PC-9 (cell line): Measurements from ENCODE around the gene GUK1. TPM values are rescaled to one million over a fixed set of nuclear protein-coding genes. Genes with fewer than 3 reads are reported as not detected.

Experiments used
- BruUV-seq: library from RNA; stranded (reverse); fragments of 400-500 nt; replicated peaks from 2 replicates; lab custom pipeline; 2021; lab: Mats Ljungman, UMichigan
- CTCF ChIA-PET: fragments of 300-600 bp; sonication (Branson Sonifier 250); formaldehyde crosslinking; loops from one replicate; lab custom pipeline; 2022; ENCODE audit warnings: antibody characterized with exemption; lab: Charles Lee
- POLR2A ChIA-PET: fragments of 300-600 bp; sonication (Branson Sonifier 250); formaldehyde crosslinking; loops from one replicate; lab custom pipeline; 2022; ENCODE audit warnings: antibody characterized with exemption; ENCODE audit not compliant: unreplicated experiment; lab: Charles Lee
- DNase-seq, 2 experiments: peaks; one replicate each; pipeline versions ENCODE4 v3.0.0 to v3.0.0-alpha.2; 2015 to 2022; ENCODE audit warnings: mixed read lengths in 1 of 2
- H2AFZ ChIP-seq: fragments of 200-600 bp; sonication (generic); 2 replicates; pipeline ENCODE4 v1.8.1; 2017; ENCODE audit warnings: antibody characterized with exemption
- H3F3A ChIP-seq: fragments of 200-600 bp; sonication (generic); 2 replicates; pipeline ENCODE4 v1.8.1; 2017; ENCODE audit warnings: antibody characterized with exemption, mild to moderate bottlenecking, low read depth; ENCODE audit not compliant: insufficient read depth
- H3K27ac ChIP-seq: fragments of 200-600 bp; sonication (generic); 2 replicates; pipeline ENCODE4 v1.6.1; 2016; ENCODE audit warnings: mixed run types
- H3K27me3 ChIP-seq: fragments of 200-600 bp; sonication (generic); 2 replicates; pipeline ENCODE4 v1.6.1; 2016; ENCODE audit warnings: low read depth, mixed run types; ENCODE audit not compliant: insufficient read depth
- H3K36me3 ChIP-seq: fragments of 200-600 bp; sonication (generic); 2 replicates; pipeline ENCODE4 v1.6.1; 2016; ENCODE audit warnings: low read depth, mixed run types
- H3K4me1 ChIP-seq: fragments of 200-600 bp; sonication (generic); replicated peaks from 2 replicates; pipeline ENCODE4 v1.6.1; 2016; ENCODE audit warnings: mixed run types; ENCODE audit not compliant: insufficient read depth
- H3K4me2 ChIP-seq: fragments of 200-600 bp; sonication (generic); 2 replicates; pipeline ENCODE4 v1.6.1; 2017; ENCODE audit warnings: mixed run types
- H3K4me3 ChIP-seq: fragments of 200-600 bp; sonication (generic); 2 replicates; pipeline ENCODE4 v1.6.1; 2016; ENCODE audit warnings: mixed run types
- H3K79me2 ChIP-seq: fragments of 200-600 bp; sonication (generic); 2 replicates; pipeline ENCODE4 v1.6.1; 2017; ENCODE audit warnings: low read depth, mixed run types
- H3K9me2 ChIP-seq: fragments of 200-600 bp; sonication (generic); 2 replicates; pipeline ENCODE4 v1.8.1; 2017; ENCODE audit warnings: mild to moderate bottlenecking; ENCODE audit not compliant: insufficient read depth
- H3K9me3 ChIP-seq: fragments of 200-600 bp; sonication (generic); 2 replicates; pipeline ENCODE4 v1.8.1; 2016; ENCODE audit warnings: low read depth; ENCODE audit not compliant: insufficient read depth
- H4K20me1 ChIP-seq: fragments of 200-600 bp; sonication (generic); 2 replicates; pipeline ENCODE4 v1.8.1; 2017; ENCODE audit not compliant: insufficient read depth
- EZH2 ChIP-seq: fragments of 200-600 bp; sonication (generic); IDR thresholded peaks from 2 replicates; pipeline ENCODE4 v1.8.0; 2017; ENCODE audit warnings: antibody characterized with exemption, low read depth
- intact Hi-C: fragments of 100-400 bp; cut with micrococcal nuclease; formaldehyde crosslinking; loops from one replicate; pipeline ENCODE4 v1.10.0; 2022; ENCODE audit not compliant: unreplicated experiment
- total RNA-seq: library from RNA; stranded (reverse); gene quantifications from 2 replicates; pipeline ENCODE4 v1.2.3, GENCODE V29; 2021
- TF ChIP-seq, protein P1 (sequence below): fragments of 200-600 bp; sonication (generic); conservative IDR thresholded peaks from 2 replicates; pipeline ENCODE4 v1.6.1; 2017; ENCODE audit warnings: mixed run types, antibody characterized with exemption, mild to moderate bottlenecking, moderate library complexity

The GUK1 gene
- total RNA-seq, 1 experiment from 2014 or later: 239 TPM

DNA sequence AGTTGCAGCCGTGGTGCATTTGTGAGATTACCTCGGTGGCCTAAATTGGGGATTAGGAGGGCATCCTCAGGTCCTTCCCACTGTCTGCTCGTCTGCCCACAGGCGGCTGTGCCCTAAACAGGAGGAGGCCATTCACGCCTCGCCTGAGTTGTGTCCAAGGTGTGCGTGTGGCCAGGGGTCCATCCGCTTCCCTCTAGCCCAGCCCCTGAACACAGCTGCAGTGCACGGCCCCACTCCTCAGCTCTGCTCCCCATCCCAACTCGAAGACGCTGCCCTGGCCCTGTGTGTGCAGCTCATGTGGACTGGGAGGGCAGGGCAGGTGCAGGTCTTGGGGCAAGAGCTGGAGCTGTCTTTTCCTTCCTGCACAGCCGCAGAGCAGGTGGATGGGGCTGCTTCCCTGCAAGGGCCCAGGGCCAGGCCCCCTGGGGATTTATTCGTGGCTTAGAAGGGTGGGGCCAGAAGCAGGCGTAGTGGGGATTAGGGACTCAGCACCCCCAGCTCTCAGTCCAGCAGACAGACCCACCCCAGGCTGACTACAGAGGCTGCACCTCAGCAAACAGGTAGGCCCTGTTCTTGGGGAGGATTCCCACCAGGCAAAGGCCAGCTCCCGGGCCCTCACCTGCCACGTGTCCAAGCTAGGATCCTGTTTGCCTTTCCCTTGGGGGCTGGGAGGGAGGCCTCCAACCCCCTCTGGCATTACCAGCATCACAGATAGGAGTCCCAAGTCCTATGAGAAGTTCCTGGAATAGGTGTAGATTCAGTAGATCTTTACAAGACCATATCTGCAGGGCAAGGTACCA, 4.3 kb downstream of the GUK1 start:
- TF ChIP-seq EZH2: no peak
- TF ChIP-seq, protein P1, sequence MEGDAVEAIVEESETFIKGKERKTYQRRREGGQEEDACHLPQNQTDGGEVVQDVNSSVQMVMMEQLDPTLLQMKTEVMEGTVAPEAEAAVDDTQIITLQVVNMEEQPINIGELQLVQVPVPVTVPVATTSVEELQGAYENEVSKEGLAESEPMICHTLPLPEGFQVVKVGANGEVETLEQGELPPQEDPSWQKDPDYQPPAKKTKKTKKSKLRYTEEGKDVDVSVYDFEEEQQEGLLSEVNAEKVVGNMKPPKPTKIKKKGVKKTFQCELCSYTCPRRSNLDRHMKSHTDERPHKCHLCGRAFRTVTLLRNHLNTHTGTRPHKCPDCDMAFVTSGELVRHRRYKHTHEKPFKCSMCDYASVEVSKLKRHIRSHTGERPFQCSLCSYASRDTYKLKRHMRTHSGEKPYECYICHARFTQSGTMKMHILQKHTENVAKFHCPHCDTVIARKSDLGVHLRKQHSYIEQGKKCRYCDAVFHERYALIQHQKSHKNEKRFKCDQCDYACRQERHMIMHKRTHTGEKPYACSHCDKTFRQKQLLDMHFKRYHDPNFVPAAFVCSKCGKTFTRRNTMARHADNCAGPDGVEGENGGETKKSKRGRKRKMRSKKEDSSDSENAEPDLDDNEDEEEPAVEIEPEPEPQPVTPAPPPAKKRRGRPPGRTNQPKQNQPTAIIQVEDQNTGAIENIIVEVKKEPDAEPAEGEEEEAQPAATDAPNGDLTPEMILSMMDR: no peak
- BruUV-seq: no TSS peak
- Histone ChIP-seq H3K36me3 (no peaks in the 10 kb centered on the region), H3K4me2 (no peak overlapping the region), H3K4me1 (peaks cover 9% of the 10 kb centered on the region), H3K27ac (no peak overlapping the region), H3K27me3 (no peaks in the 10 kb centered on the region), H4K20me1 (peaks cover 27% of the 10 kb centered on the region), H3K9me3 (no peaks in the 10 kb centered on the region), H3K4me3 (no peak overlapping the region), H3F3A (no peaks in the 10 kb centered on the region), H3K79me2 (peaks cover 49% of the 10 kb centered on the region), H2AFZ (no peak overlapping the region), H3K9me2 (no peaks in the 10 kb centered on the region)
- intact Hi-C loops: no loop called here
- CTCF ChIA-PET: no interaction called here
- POLR2A ChIA-PET: no interaction called here
- DNase-seq: no peak

GRCh38 chr1:228144993-228145343, 4.9 kb downstream of the GUK1 start:
- H3K79me2 ChIP-seq: peaks cover 49% of the 10 kb centered on the region
- no peaks in the 10 kb centered on the region for H3K9me2 ChIP-seq
- H3K9me3 ChIP-seq: no peaks in the 10 kb centered on the region
- H3K4me3 ChIP-seq: no peak overlapping the region
- H3K4me1 ChIP-seq: peaks cover 9% of the 10 kb centered on the region
- intact Hi-C loops: no loop called here
- H4K20me1 ChIP-seq: peaks cover 27% of the 10 kb centered on the region
- TF ChIP-seq, protein P1: no peak
- TF ChIP-seq EZH2: no peak
- no peak overlapping the region for H3K27ac ChIP-seq
- BruUV-seq: no TSS peak
- DNase-seq: no peak
- no peaks in the 10 kb centered on the region for H3K27me3 ChIP-seq
- ChIA-PET POLR2A (no interaction called here), CTCF (no interaction called here)
- no peak overlapping the region for H2AFZ ChIP-seq
- H3F3A ChIP-seq: no peaks in the 10 kb centered on the region
- no peaks in the 10 kb centered on the region for H3K36me3 ChIP-seq
- no peak overlapping the region for H3K4me2 ChIP-seq

GRCh38 chr1:228145463-228146416, 5.7 kb downstream of the GUK1 start:
- Histone ChIP-seq H3K4me3 (no peak overlapping the region), H3K27ac (no peak overlapping the region), H3K9me3 (no peaks in the 10 kb centered on the region), H2AFZ (no peak overlapping the region), H3K79me2 (peaks cover 45% of the 10 kb centered on the region), H3K27me3 (no peaks in the 10 kb centered on the region), H3K4me1 (peaks cover 9% of the 10 kb centered on the region), H3F3A (no peaks in the 10 kb centered on the region), H3K9me2 (no peaks in the 10 kb centered on the region), H3K36me3 (no peaks in the 10 kb centered on the region), H3K4me2 (no peak overlapping the region), H4K20me1 (peaks cover 27% of the 10 kb centered on the region)
- no peak for DNase-seq
- no TSS peak for BruUV-seq
- ChIA-PET POLR2A (no interaction called here), CTCF (no interaction called here)
- TF ChIP-seq, protein P1: no peak
- TF ChIP-seq EZH2: no peak
- intact Hi-C loops: no loop called here
